GM12892 (cell line): ENCODE measurements around the gene ITIH1.

ENCODE experiments used
- POLR2A ChIP-seq: IDR thresholded peaks from 2 replicates; pipeline ENCODE4 v1.6.1; 2011; ENCODE audit warnings: low read depth, low read length, control low read depth
- POLR2AphosphoS5 ChIP-seq: IDR thresholded peaks from 2 replicates; pipeline ENCODE4 v1.6.1; 2011; ENCODE audit warnings: low read depth, low read length, control low read depth
- TAF1 ChIP-seq: IDR thresholded peaks from 2 replicates; pipeline ENCODE4 v1.6.1; 2011; ENCODE audit warnings: low read depth, mild to moderate bottlenecking, control low read depth, low read length, borderline replicate concordance

DNA sequence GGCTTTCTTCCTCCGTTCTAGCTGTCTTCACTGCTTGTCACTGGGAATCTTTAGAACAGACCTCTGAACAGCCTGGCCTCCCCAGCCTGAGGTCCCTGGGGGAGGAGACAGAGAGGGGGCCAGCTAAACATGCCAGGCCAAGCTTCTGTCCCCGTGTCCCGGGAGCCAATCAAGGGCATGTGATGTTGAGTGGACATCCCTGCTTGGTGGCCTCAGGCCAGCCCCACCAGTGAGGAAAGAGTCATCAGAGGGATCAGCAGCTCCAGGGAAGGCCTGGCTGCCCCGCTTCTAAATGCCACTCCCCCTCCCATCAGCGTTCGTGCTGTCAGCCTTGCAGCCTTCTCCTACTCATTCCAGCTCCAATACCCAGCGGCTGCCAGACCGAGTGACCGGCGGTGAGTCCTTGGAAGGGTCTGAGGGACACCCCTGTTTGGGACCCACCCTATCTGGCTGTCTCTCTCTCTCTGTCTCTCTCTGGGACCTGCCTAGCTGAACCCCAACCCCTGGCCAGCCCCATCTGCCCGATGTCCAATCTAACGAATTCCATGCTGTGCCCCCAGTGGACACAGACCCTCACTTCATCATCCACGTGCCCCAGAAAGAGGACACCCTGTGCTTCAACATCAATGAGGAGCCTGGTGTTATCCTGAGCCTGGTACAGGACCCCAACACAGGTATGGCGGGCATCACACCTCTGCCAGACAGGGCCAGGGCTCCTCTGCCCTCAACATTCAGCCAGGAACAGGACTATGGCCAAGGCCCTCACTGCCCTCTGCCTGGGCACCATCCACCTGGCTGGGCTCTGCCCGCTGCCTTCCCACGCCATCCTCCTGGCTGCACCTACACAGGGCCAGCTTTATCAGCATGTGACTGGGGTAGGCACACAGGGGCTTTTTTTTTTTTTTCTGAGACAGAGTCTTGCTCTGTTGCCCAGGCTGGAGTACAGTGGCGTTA lies 10.6 kb downstream of the ITIH1 start:
- no peak for TF ChIP-seq TAF1
- TF ChIP-seq POLR2A: no peak
- TF ChIP-seq POLR2AphosphoS5: no peak
